ENCODE measurements around the gene KCND3. TPM values are rescaled to one million over a fixed set of nuclear protein-coding genes. Genes with fewer than 3 reads are reported as not detected.

KCND3 gene
- total RNA-seq, 4 donors from 2014 or later, result 6.9 to 11.7 (median 9.5) TPM

DNA sequence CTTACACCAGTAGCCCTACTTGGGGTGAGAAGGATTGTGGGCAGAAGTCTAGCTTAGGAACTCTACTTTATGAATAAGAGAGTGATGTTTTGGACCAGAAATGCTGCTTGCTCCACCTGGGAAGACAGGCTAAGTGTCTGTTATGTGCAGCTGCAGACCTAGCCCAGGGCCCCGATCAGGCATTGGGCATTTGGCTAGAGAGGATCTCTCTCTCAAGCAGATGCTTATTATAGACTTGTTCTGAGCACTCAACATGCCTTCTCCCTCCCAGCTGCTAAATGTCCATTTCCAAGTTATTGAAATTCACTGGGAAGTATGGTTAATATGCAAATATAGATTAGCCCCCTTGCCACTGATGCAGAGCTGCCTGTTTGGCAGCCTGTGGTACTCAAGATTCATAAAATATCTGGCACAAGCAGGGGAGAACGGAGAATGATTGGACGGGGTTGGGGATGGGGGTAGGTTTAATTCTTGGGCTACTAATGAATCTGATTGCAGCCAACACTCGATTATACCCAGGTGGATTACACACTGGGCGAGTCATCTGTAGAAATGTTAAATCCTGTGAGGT lies 115.9 kb downstream of the KCND3 start:
- no peak for DNase-seq (ENCODE audit: low spot score)
- ATAC-seq (ENCODE audit: low FRiP score), result no peak
- TF ChIP-seq, protein P1, sequence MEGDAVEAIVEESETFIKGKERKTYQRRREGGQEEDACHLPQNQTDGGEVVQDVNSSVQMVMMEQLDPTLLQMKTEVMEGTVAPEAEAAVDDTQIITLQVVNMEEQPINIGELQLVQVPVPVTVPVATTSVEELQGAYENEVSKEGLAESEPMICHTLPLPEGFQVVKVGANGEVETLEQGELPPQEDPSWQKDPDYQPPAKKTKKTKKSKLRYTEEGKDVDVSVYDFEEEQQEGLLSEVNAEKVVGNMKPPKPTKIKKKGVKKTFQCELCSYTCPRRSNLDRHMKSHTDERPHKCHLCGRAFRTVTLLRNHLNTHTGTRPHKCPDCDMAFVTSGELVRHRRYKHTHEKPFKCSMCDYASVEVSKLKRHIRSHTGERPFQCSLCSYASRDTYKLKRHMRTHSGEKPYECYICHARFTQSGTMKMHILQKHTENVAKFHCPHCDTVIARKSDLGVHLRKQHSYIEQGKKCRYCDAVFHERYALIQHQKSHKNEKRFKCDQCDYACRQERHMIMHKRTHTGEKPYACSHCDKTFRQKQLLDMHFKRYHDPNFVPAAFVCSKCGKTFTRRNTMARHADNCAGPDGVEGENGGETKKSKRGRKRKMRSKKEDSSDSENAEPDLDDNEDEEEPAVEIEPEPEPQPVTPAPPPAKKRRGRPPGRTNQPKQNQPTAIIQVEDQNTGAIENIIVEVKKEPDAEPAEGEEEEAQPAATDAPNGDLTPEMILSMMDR (IDR thresholded peaks at IDR 0.05), result no peak

DNA sequence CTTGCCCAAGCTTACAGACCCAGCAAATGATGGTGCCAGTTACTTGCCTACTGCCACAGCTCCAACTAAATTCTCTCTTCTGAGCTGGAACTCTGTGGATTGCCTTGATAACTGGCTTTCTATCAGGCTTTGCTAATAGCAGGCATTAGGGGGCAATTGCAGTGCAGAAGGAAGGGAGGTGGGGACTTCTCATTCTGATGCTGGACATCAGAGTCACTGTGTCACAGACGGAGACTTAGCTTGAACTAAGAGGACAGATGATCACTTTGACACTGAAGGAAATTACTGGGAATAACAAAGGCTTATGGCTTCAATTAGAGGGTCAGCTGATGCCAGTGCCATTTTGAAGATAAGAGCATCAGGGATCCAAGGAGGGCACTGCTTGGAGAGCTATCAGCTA lies 119.3 kb downstream of the KCND3 start:
- TF ChIP-seq, protein P1 (IDR thresholded peaks at IDR 0.05), result no peak
- DNase-seq (ENCODE audit: low spot score) (no peak), ATAC-seq (ENCODE audit: low FRiP score) (no peak)

DNA sequence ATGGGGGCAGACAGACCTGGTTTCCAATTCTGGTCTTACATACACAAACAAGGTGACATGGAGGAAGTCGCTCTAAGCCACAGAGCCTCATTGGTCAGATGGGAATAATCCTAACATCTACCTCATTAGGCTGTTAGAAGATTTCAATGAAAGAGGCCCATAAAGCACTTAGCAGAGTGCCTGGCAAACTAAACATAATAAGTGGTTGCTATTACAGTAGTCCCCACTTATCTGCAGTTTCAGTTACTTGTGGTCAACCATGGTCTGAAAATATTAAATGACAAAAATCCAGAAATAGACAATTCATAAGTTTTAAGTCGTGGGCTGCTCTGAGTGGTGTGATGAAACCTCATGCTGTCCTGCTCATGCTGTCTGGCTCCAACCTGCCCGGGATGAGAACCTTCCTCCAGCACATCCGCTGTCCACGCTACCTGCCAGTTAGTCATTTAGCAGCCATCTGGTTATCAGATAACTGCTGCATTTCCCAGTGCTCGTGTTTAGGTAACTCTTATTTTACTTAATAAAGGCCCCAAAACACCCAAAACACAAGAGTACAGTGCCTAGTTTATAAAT lies 121.5 kb downstream of the KCND3 start:
- no peak for DNase-seq (ENCODE audit: low spot score)
- ATAC-seq (ENCODE audit: low FRiP score), result no peak
- TF ChIP-seq, protein P1 (IDR thresholded peaks at IDR 0.05), result no peak

- TF ChIP-seq, protein P1 (IDR thresholded peaks at IDR 0.05), result no peak
- ATAC-seq (ENCODE audit: low FRiP score) (no peak), DNase-seq (ENCODE audit: low spot score) (no peak)
Observed at GRCh38 chr1:111864862-111865261, 124.6 kb downstream of the KCND3 start.

DNA sequence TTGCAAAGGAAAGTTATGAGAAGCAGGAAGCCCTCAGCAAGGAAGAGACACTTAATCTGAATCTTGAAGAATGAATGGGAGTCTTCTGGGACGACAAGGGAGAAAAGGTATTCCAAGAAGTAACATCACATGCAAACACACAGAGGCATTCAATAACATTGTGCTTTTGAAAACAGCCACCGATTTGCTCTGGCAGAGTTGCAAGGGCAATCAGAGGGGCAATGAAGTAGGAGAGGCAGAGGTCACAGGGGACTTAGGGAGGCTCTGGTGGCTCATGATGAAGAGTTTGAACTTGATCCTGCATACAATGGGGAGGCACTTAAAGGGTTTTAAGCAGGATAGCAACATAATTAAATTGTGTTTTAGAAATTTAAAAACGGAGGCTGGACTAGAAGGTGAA lies 126.1 kb downstream of the KCND3 start:
- DNase-seq (ENCODE audit: low spot score), result no peak
- no peak for ATAC-seq (ENCODE audit: low FRiP score)
- TF ChIP-seq, protein P1 (IDR thresholded peaks at IDR 0.05), result no peak

- TF ChIP-seq, protein P1 (IDR thresholded peaks at IDR 0.05), result no peak
- no peak for ATAC-seq (ENCODE audit: low FRiP score)
- no peak for DNase-seq (ENCODE audit: low spot score)
Observed at GRCh38 chr1:111862599-111862998, 126.9 kb downstream of the KCND3 start.

DNA sequence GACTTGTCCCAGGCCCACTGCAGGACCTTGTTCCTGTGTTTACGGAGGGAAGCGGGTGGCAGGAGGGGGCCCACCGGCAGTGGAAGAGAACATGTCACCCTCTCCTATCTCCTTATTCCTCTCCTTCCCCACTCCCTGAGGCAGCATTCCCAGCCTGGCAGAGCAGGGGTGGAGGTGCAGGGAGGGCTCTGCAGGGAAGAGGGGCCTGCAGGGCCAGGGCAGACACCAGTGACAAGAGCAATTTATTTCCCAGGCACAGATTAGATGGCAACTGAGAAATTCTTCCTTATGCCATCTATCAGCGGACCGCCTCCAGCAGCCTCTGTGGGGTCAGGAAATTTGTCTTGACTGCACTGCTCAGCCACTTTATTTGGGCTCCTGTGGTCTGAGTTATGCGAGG lies 127.9 kb downstream of the KCND3 start:
- DNase-seq (ENCODE audit: low spot score), result no peak
- TF ChIP-seq, protein P1 (IDR thresholded peaks at IDR 0.05), result no peak
- no peak for ATAC-seq (ENCODE audit: low FRiP score)

Measured in omental fat pad (tissue), 4 donors.